Measurements from ENCODE around the gene TXNRD2.
A peak's percentile ranks its signal among the peaks of the same experiment; 100 is the strongest.

The TXNRD2 gene

DNA sequence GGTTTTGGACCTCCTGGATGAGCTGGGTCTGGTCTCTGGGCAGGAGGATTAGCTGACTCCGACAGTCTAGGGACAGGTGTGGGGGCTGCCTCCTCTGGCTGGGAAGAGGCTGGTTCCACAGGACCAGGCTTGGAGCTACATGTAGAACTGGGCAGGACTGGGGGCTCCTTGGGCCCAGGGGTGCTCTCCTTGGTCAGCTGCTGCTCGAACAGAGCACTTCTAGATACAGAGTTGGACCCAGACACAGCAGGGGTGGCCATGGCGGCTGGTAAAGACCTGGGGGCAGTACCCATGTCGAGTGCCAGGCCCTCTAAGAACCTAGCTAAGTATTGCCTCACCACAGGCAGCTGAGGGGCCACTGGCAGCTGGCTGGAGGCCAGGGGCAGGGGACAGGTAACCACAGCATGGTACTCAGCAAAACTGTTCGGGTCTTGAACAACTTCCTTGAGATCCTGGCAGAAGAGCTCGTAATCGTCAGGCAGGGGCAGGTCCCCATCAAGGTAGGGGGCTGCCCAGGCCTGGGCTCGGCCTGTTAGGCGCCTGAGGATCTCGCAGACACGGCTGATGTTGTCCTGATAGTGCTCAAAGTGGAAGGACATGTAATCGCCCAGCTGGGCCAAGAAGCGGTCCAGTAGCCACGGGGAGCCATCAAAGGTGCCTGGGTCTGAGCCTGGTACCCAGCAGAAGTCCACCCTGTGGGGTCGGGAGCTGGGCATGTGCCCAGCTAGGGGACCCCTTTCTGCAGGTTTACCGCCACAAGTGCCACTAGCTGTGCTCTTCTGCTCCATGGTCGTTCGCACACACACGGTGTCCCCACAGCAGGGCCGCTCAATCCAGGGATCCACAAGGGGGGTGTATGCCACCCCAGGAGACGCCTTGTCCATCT lies 90.1 kb downstream of the TXNRD2 start:
- no peak overlapping the region for H3K27ac ChIP-seq (ENCODE audit: low read depth, low read length)
- peaks cover 0 to 34% (median 25%) of the 10 kb centered on the region in 5 donors for H3K36me3 ChIP-seq (ENCODE audit: control insufficient read depth in 5 of 5, insufficient read depth in 5 of 5, low read length in 5 of 5)
- no peak overlapping the region for H3K4me3 ChIP-seq (ENCODE audit: low read depth in 1 of 5, low read length in 5 of 5)
- peaks cover 6 to 36% (median 33%) of the 10 kb centered on the region in 5 donors for H3K4me1 ChIP-seq (ENCODE audit: control insufficient read depth in 5 of 5, insufficient read depth in 5 of 5, low read length in 5 of 5)
- no peak overlapping the region for H3K9ac ChIP-seq (ENCODE audit: low read length in 5 of 5)
- H3K9me3 ChIP-seq (ENCODE audit: control insufficient read depth in 5 of 5, low read length in 5 of 5), result peaks cover 0 to 4% (median 0%) of the 10 kb centered on the region in 5 donors
- H3K27me3 ChIP-seq (ENCODE audit: control insufficient read depth in 5 of 5, insufficient read depth in 4 of 5, low read length in 5 of 5), result no peaks in the 10 kb centered on the region

DNA sequence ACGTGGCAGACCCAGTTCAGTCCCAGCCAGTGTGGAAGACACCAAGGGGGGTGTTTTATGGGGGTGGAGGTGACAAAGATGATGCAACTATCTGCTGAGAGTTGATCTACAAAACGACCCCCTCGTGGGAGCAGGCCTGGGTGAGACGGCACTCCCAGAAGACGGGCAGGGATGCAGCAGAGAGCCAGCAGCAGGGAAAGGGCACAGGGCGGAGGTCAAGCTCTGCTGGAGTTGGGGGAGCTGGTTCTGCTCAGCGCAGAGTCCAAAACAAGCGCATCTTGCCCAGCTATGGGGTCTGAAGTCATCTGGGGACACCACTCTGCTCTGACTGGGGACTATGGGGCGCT lies 90.9 kb downstream of the TXNRD2 start:
- no peak overlapping the region for H3K9ac ChIP-seq (ENCODE audit: low read length in 5 of 5)
- H3K4me1 ChIP-seq (ENCODE audit: control insufficient read depth in 5 of 5, insufficient read depth in 5 of 5, low read length in 5 of 5), result peaks cover 4 to 31% (median 29%) of the 10 kb centered on the region in 5 donors
- peaks cover 0 to 34% (median 25%) of the 10 kb centered on the region in 5 donors for H3K36me3 ChIP-seq (ENCODE audit: control insufficient read depth in 5 of 5, insufficient read depth in 5 of 5, low read length in 5 of 5)
- H3K4me3 ChIP-seq (ENCODE audit: low read depth in 1 of 5, low read length in 5 of 5), result no peak overlapping the region
- peaks cover 0 to 4% (median 0%) of the 10 kb centered on the region in 5 donors for H3K9me3 ChIP-seq (ENCODE audit: control insufficient read depth in 5 of 5, low read length in 5 of 5)
- H3K27me3 ChIP-seq (ENCODE audit: control insufficient read depth in 5 of 5, insufficient read depth in 4 of 5, low read length in 5 of 5), result no peaks in the 10 kb centered on the region
- no peak overlapping the region for H3K27ac ChIP-seq (ENCODE audit: low read depth, low read length)

- Histone ChIP-seq H3K27ac (ENCODE audit: low read depth, low read length) (no peak overlapping the region), H3K27me3 (ENCODE audit: control insufficient read depth in 5 of 5, insufficient read depth in 4 of 5, low read length in 5 of 5) (no peaks in the 10 kb centered on the region), H3K4me3 (ENCODE audit: low read depth in 1 of 5, low read length in 5 of 5) (no peak overlapping the region), H3K36me3 (ENCODE audit: control insufficient read depth in 5 of 5, insufficient read depth in 5 of 5, low read length in 5 of 5) (peaks cover 0 to 34% (median 25%) of the 10 kb centered on the region in 5 donors), H3K9ac (ENCODE audit: low read length in 5 of 5) (no peak overlapping the region), H3K9me3 (ENCODE audit: control insufficient read depth in 5 of 5, low read length in 5 of 5) (peaks cover 0 to 4% (median 0%) of the 10 kb centered on the region in 5 donors), H3K4me1 (ENCODE audit: control insufficient read depth in 5 of 5, insufficient read depth in 5 of 5, low read length in 5 of 5) (peaks cover 2 to 30% (median 24%) of the 10 kb centered on the region in 5 donors)
Observed at GRCh38 chr22:19849835-19850762, 91.5 kb downstream of the TXNRD2 start.

DNA sequence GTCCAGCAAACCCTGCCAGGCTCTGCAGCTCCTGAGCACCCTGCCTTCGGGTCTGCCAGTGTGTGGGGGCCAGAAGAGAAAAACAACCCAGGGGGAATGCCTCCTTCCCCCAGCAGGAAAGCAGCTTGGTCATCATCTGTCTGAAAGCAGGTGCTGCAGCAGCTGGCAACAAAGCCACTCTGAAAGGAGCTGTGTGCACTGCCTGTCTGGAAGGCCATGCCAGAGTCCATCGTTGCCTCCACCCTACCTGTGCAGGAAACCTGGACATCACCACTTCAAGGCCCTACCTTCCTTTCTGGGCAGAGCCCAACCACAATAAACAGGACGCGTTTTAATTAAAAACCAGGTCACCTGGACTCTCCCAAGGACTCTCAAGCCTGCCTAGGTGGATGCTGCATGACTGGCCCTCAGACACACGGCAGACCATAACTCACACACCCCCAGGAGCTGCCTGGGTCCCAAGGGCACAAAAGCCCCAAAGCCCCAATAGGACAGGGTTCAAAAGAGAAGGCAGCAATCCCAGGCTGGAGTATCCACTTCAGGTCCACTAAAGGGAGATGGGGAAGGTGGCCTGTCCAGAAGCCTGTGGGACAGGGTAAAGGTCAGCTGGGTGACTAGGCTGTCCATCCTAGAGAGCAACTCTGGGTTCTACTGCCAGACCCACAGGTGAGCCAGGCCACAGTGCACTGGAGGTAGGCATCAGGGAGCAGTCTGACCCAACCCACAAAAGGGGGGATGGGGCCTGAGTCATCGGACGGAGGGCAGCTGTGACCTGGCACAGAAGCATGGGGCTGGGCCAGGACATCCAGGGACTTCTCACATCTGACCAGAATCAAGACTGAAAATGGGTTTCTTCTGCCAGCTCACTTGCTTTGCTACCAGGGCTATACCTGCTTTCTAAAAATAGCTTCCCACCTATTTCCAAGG lies 93.1 kb downstream of the TXNRD2 start:
- Histone ChIP-seq H3K36me3 (ENCODE audit: control insufficient read depth in 5 of 5, insufficient read depth in 5 of 5, low read length in 5 of 5) (peaks cover 0 to 34% (median 25%) of the 10 kb centered on the region in 5 donors), H3K9me3 (ENCODE audit: control insufficient read depth in 5 of 5, low read length in 5 of 5) (peaks cover 0 to 4% (median 0%) of the 10 kb centered on the region in 5 donors), H3K4me1 (ENCODE audit: control insufficient read depth in 5 of 5, insufficient read depth in 5 of 5, low read length in 5 of 5) (peaks cover 0 to 34% (median 30%) of the 10 kb centered on the region in 5 donors), H3K27me3 (ENCODE audit: control insufficient read depth in 5 of 5, insufficient read depth in 4 of 5, low read length in 5 of 5) (no peaks in the 10 kb centered on the region), H3K9ac (ENCODE audit: low read length in 5 of 5) (no peak overlapping the region), H3K4me3 (ENCODE audit: low read depth in 1 of 5, low read length in 5 of 5) (no peak overlapping the region), H3K27ac (ENCODE audit: low read depth, low read length) (no peak overlapping the region)

DNA sequence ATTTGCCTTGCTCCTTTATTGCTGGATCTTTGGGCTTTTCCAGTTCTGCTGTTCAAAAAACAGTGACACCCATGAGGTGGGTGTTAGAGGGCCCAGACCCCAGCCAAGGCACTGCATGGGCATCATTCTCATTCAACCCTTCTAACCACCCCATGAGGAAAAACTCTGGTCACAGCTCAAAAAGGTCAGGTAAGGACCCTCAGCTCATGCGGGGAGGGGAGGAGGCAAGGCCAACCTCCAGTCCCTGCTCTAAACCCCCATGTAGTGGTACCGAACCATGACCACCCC lies 94.3 kb downstream of the TXNRD2 start:
- no peak overlapping the region for H3K27ac ChIP-seq (ENCODE audit: low read depth, low read length)
- H3K36me3 ChIP-seq (ENCODE audit: control insufficient read depth in 5 of 5, insufficient read depth in 5 of 5, low read length in 5 of 5), result peaks cover 0 to 28% (median 24%) of the 10 kb centered on the region in 5 donors
- no peak overlapping the region for H3K9ac ChIP-seq (ENCODE audit: low read length in 5 of 5)
- H3K9me3 ChIP-seq (ENCODE audit: control insufficient read depth in 5 of 5, low read length in 5 of 5), result peaks cover 0 to 4% (median 0%) of the 10 kb centered on the region in 5 donors
- H3K4me1 ChIP-seq (ENCODE audit: control insufficient read depth in 5 of 5, insufficient read depth in 5 of 5, low read length in 5 of 5), result peaks cover 0 to 26% (median 20%) of the 10 kb centered on the region in 5 donors
- H3K4me3 ChIP-seq (ENCODE audit: low read depth in 1 of 5, low read length in 5 of 5), result no peak overlapping the region
- H3K27me3 ChIP-seq (ENCODE audit: control insufficient read depth in 5 of 5, insufficient read depth in 4 of 5, low read length in 5 of 5), result no peaks in the 10 kb centered on the region

DNA sequence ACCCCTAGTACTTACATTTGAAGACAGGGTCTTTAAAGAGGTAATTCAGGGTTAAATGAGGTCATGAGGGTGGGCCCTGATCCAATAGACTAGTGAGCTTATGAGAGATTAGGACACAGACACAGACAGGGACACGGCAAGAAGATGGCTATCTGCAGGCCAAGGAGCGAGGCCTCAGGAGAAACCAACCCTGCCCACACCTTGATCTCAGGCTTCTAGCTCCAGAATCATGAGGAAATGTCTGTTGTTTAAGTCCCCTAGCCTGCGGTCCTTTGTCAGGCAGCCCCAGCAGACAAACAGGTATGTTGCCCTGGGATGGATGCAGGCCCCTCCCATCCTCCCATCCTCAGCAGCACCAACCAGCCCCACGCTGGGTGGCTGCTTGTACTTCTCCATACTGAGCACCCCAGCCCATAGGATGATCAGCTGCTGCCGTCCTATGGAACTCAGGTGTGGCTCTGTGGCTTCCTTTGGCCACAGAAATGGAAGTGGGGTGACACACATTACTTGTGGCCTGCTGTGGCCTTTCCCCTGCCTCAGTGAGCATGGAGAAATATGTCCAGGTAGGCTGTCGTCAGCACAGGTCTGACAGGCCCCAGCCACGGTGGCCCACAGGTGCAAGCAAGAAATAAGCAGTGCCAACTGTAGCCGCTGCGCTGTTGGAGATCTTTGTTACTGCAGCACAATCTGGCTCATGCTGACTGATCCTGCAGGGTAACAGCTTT lies 94.8 kb downstream of the TXNRD2 start:
- H3K36me3 ChIP-seq (ENCODE audit: control insufficient read depth in 5 of 5, insufficient read depth in 5 of 5, low read length in 5 of 5), result peaks cover 0 to 23% (median 19%) of the 10 kb centered on the region in 5 donors
- H3K9me3 ChIP-seq (ENCODE audit: control insufficient read depth in 5 of 5, low read length in 5 of 5), result peaks cover 0 to 4% (median 0%) of the 10 kb centered on the region in 5 donors
- no peaks in the 10 kb centered on the region for H3K27me3 ChIP-seq (ENCODE audit: control insufficient read depth in 5 of 5, insufficient read depth in 4 of 5, low read length in 5 of 5)
- no peak overlapping the region for H3K9ac ChIP-seq (ENCODE audit: low read length in 5 of 5)
- peaks cover 0 to 26% (median 20%) of the 10 kb centered on the region in 5 donors for H3K4me1 ChIP-seq (ENCODE audit: control insufficient read depth in 5 of 5, insufficient read depth in 5 of 5, low read length in 5 of 5)
- no peak overlapping the region for H3K27ac ChIP-seq (ENCODE audit: low read depth, low read length)
- no peak overlapping the region for H3K4me3 ChIP-seq (ENCODE audit: low read depth in 1 of 5, low read length in 5 of 5)

DNA sequence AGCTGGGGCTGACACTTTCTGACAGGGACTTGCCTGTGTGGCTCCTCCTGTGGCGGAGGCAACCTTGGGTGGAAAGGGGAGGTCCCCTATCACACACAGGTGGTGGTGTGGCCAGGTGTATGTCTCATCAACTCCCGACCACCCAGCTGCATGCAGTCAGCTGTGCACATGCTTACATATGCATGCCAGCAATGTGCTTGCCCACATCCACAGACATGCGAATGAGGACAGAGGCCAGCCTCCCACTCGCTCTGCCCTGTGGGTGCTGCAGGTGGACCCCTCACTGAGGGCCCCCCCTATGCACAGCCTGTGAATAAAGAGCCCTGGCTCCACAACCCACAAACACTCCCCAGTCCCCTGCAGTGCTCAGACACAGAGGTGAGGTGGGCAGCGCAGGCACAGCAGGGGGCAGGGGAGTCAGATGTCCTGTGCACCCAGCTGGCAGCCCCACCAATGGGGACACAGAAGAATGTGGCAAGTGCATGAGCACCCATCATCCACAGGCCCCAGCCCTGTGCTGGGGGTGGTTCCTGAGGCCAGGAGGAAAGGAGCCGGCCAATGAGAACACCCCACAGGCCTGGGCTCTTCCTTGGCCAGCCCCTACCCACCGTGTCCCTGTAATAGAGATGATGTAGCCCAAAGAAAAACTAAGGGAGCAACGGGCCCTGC lies 96.4 kb downstream of the TXNRD2 start:
- Histone ChIP-seq H3K27me3 (ENCODE audit: control insufficient read depth in 5 of 5, insufficient read depth in 4 of 5, low read length in 5 of 5) (no peaks in the 10 kb centered on the region), H3K9ac (ENCODE audit: low read length in 5 of 5) (peak overlapping the region in 1 of 5 donors; percentile 50), H3K4me3 (ENCODE audit: low read depth in 1 of 5, low read length in 5 of 5) (peak overlapping the region in 2 of 5 donors; percentile 33 to 40), H3K4me1 (ENCODE audit: control insufficient read depth in 5 of 5, insufficient read depth in 5 of 5, low read length in 5 of 5) (peaks cover 0 to 24% (median 20%) of the 10 kb centered on the region in 5 donors), H3K36me3 (ENCODE audit: control insufficient read depth in 5 of 5, insufficient read depth in 5 of 5, low read length in 5 of 5) (peaks cover 0 to 7% (median 3%) of the 10 kb centered on the region in 5 donors), H3K9me3 (ENCODE audit: control insufficient read depth in 5 of 5, low read length in 5 of 5) (peaks cover 0 to 4% (median 0%) of the 10 kb centered on the region in 5 donors), H3K27ac (ENCODE audit: low read depth, low read length) (no peak overlapping the region)

DNA sequence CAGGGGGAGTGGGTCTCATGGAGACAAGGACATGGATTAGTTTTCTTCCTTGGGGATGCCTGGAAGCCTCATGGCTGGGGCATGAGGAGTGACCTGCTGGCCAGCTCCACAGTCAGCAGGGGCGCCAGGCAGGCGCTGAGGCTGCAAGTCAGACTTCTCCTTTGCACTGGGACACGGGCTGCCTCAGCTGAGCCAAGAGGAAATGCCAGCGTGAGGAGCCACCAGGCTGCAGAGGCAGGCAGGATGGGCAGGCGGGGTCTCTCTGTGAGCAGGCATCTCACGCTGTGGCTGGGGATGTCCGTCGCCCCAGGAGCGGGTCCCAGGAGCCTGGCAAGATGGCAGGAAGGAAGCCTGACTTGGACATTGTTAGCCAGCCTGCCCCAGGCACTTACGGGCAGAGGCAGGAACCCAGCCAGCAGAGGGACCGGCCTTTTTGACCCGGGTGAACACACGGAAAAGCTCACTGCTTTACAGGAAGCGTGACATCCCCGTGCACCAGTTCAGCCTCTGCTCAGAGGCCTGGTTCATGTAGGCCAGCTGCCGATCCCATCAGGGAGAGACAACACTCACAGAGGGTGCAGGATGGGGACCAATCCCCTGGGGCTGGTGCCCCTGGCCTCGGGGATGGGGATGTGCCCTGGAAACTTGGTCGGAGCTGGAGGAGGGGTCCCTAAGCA lies 97.1 kb downstream of the TXNRD2 start:
- peaks cover 0 to 24% (median 20%) of the 10 kb centered on the region in 5 donors for H3K4me1 ChIP-seq (ENCODE audit: control insufficient read depth in 5 of 5, insufficient read depth in 5 of 5, low read length in 5 of 5)
- H3K9ac ChIP-seq (ENCODE audit: low read length in 5 of 5), result peak overlapping the region in 2 of 5 donors; percentile 1 to 68
- no peaks in the 10 kb centered on the region for H3K27me3 ChIP-seq (ENCODE audit: control insufficient read depth in 5 of 5, insufficient read depth in 4 of 5, low read length in 5 of 5)
- peaks cover 0 to 4% (median 0%) of the 10 kb centered on the region in 5 donors for H3K9me3 ChIP-seq (ENCODE audit: control insufficient read depth in 5 of 5, low read length in 5 of 5)
- H3K27ac ChIP-seq (ENCODE audit: low read depth, low read length), result no peak overlapping the region
- peaks cover 0 to 2% (median 0%) of the 10 kb centered on the region in 5 donors for H3K36me3 ChIP-seq (ENCODE audit: control insufficient read depth in 5 of 5, insufficient read depth in 5 of 5, low read length in 5 of 5)
- H3K4me3 ChIP-seq (ENCODE audit: low read depth in 1 of 5, low read length in 5 of 5), result peak overlapping the region in 2 of 5 donors; percentile 33 to 40
